Activated CD8-positive, alpha-beta memory T cell treated with anti-CD3 and anti-CD28 coated beads, Interleukin-2, amount 50 U/mL, for 4 hours (primary cell): Measurements from ENCODE around the gene ASPG.

ENCODE experiments used
- DNase-seq: peaks from one replicate; pipeline ENCODE4 v3.0.0-alpha.2; 2020

Gene ASPG

GRCh38 chr14:104076743-104077142 is 8.8 kb upstream of the ASPG start:
- DNase-seq, result no peak

GRCh38 chr14:104078031-104078455 is 7.5 kb upstream of the ASPG start:
- peak; percentile 82 for DNase-seq

GRCh38 chr14:104080376-104081260 is 4.9 kb upstream of the ASPG start:
- DNase-seq, result no peak

- DNase-seq, result no peak
These were observed 4.2 kb upstream of the ASPG start for GRCh38 chr14:104081261-104081835.

- DNase-seq, result no peak
These were observed 3.5 kb upstream of the ASPG start for GRCh38 chr14:104081951-104082464.

- DNase-seq, result no peak
These were observed 2.7 kb upstream of the ASPG start for GRCh38 chr14:104082807-104083206.

- DNase-seq, result no peak
These were observed 1.1 kb upstream of the ASPG start for GRCh38 chr14:104084251-104085002.

- DNase-seq, result no peak
These were observed 345 bp downstream of the ASPG start for GRCh38 chr14:104085889-104086201.

- no peak for DNase-seq
These were observed 735 bp downstream of the ASPG start for GRCh38 chr14:104086210-104086660.

- DNase-seq, result no peak
These were observed 1.4 kb downstream of the ASPG start for GRCh38 chr14:104086661-104087461.

- no peak for DNase-seq
These were observed 2.0 kb downstream of the ASPG start for GRCh38 chr14:104087505-104087904.

GRCh38 chr14:104087981-104088850 is 2.7 kb downstream of the ASPG start:
- no peak for DNase-seq

GRCh38 chr14:104090071-104090748 is 4.7 kb downstream of the ASPG start:
- DNase-seq, result no peak

- DNase-seq, result no peak
These were observed 5.8 kb downstream of the ASPG start for GRCh38 chr14:104091061-104091926.

GRCh38 chr14:104091927-104092771 is 6.6 kb downstream of the ASPG start:
- DNase-seq, result no peak

- DNase-seq, result no peak
These were observed 7.4 kb downstream of the ASPG start for GRCh38 chr14:104092931-104093365.

GRCh38 chr14:104093366-104094055 is 8.0 kb downstream of the ASPG start:
- no peak for DNase-seq

GRCh38 chr14:104094056-104094708 is 8.7 kb downstream of the ASPG start:
- DNase-seq, result no peak
